Left cardiac atrium (tissue), 4 donors: ENCODE results near the gene LDHB. TPM values are rescaled to one million over a fixed set of nuclear protein-coding genes. Genes with fewer than 3 reads are reported as not detected.
"Not testable (repeated sequence)": the region's sequence is repeated elsewhere in the genome, so short reads cannot be mapped to it uniquely, and the experiment has no call there.

ENCODE experiments used
- ATAC-seq, 2 donors: fragments of 200-7000 bp; cut with Tn5 transposase; one replicate each; pipeline ENCODE4 v1.9.1; 2020; ENCODE audit warnings: mild to moderate bottlenecking in 2 of 2, moderate library complexity in 2 of 2
- DNase-seq: peaks from one replicate; pipeline ENCODE4 v3.0.0-alpha.2; 2020
- intact Hi-C, 2 donors: fragments of 100-400 bp; cut with DNase I; formaldehyde crosslinking; loops; one replicate each; pipeline versions ENCODE4 v1.14.1 to v1.15.1; 2022 to 2023
- total RNA-seq, 2 donors: library from RNA; stranded (reverse); fragmentation: NEBNext Ultra II Directional; extraction: Animal tissue kit (Norgen Biotek cat#: 25700); gene quantifications; one replicate each; pipeline ENCODE4 v1.2.1, GENCODE V29; 2021
- donor health status: DM: no; HTN: yes; CAD: no.
- donor health status: DM: no; HTN: yes; CAD: no; lungs with severe emphysema.
- donor health status: DM: yes; HTN: yes; CAD: no.
- donor health status: Dilated cardiomyopathy.

The LDHB gene
- total RNA-seq, 2 donors from 2014 or later: 1,145 to 1,293 TPM

DNA sequence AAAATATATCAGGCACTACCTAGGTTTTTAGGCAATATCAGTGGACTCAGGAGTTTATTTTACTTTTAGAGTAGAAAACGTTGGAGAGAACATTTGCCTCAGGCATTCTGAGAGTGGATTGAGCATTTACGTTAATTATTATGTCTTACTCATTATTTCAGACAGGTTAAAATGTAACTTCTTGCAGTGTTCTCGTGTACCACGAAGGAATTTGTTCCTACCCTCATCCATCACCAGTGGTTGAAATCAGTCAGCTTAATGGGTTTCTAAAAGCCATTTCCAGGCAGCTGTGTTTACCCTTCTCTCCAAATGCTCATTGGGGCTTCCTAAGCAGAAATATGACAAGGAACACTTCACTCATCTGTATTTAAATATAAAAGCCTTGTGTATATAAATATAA lies 9.1 kb upstream of the LDHB start:
- intact Hi-C loops: no loop called here
- no peak for ATAC-seq
- DNase-seq: no peak

DNA sequence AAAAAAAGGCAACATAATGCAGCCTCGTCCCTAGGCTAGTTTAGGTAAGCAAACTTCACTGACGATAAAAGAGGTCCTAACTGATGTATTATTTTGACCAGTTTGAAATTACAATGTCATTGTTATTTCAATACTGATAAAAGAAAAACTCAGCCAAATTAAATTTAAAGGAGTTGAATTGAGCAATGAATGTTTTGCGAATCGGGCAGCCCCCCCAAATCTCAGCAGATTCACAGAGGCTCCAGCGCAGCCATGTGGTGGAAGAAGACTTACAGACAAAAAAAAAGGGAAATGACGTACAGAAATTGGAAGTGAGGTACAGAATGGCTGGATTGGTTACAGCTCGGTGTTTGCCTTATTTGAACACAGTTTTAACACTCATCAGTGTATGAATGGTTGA lies 8.2 kb upstream of the LDHB start:
- ATAC-seq (no peak), DNase-seq (no peak)
- intact Hi-C loops: no loop called here

DNA sequence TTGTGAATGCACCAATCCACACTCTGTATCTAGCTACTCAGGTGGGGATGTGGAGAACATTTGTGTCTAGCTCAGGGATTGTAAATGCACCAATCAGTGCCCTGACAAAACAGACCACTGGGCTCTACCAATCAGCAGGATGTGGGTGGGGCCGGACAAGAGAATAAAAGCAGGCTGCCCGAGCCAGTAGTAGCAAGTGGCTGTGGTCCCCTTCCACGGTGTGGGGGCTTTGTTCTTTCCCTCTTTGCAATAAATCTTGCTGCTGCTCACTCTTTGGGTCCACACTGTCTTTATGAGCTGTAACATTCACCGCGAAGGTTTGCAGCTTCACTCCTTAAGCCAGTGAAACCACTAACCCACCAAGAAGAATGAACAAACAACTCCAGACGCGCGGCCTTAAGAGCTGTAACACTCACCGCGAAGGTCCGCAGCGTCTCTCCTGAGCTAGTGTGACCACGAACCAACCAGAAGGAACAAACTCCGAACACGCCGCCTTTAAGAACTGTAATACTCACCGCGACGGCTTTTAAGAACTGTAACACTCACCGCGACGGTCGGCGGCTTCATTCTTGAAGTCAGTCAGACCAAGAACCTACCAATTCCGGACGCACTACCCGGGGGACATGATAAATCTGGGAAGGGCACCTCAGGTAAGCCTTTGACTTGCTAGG lies 4.6 kb upstream of the LDHB start:
- DNase-seq (no peak), ATAC-seq (no peak)
- intact Hi-C loops: no loop called here

DNA sequence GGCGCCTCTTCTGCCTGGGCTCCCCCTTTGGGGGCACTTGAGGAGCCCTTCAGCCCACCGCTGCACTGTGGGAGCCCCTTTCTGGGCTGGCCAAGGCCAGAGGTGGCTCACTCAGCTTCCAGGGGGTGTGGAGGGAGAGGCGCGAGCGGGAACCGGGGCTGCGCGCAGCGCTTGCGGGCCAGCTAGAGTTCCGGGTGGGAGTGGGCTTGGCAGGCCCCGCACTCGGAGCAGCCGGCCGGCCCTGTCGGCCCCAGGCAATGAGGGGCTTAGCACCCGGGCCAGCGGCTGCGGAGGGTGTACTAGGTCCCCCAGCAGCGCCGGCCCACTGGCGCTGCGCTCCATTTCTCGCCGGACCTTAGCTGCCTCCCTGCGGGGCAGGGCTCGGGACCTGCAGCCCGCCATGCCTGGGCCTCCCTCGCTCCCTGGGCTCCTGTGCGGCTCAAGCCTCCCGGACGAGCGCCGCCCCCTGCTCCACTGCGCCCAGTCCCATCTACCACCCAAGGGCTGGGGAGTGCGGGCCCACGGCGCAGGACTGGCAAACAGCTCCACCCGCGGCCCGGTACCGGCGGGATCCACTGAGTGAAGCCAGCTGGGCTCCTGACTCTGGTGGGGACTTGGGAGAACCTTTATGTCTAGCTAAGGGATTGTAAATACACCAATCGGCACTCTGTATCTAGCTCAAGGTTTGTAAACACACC lies 3.9 kb upstream of the LDHB start:
- intact Hi-C loops, DNase-seq: not testable (repeated sequence)

DNA sequence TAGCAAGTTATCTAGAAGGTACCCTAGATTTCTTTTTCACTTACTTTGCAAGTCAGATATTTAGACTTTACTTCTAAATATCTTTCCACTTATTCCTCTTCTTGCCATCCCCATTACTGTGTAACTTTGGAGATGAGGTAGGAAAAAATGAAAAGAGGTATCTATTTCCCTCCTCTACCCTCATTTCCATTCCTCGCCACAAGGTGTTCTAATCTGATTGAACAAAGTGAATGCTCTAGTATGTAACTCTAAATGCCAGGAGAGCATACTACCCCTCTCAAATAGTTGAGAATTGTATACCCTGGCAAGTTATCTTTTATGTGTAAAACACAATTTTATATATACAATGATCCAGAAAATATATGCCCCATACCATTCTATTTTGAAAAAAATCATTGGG lies 1.7 kb upstream of the LDHB start:
- DNase-seq: no peak
- no peak for ATAC-seq
- intact Hi-C loops: loop anchor here in 1 of 2 donors (5.0 kb wide), 1 partner anchor 222 kb away; the partner anchor contains the start of gene PYROXD1

More for the DNA sequence above, 3.9 kb upstream of the LDHB start:
- ATAC-seq: not testable (repeated sequence)

DNA sequence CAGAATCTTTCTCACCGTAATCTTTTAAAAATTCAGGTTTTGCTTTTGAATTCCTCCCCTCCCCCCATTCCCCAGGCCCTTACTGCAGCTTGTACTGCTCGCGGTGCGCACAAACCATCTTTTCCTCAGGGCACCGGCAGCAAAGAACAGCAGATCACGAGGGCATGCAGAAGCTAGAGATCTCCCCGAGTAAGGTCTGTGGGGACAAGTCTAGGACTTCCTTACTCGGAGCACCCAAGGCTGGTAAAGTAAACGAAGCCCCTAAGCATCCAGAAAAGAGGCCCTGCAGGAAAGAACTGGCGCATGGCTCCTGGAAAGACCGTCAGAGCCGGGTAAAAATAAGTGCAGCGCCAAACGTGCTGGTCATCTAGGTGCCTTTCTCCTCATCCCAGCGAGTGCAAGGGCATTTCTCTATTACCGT lies 727 bp downstream of the LDHB start:
- DNase-seq (peak; percentile 31), ATAC-seq (peak; percentile 56 to 72)
- intact Hi-C loops: loop anchor here in 1 of 2 donors (5.0 kb wide), 1 partner anchor 220 kb away; the partner anchor contains the start of gene PYROXD1

DNA sequence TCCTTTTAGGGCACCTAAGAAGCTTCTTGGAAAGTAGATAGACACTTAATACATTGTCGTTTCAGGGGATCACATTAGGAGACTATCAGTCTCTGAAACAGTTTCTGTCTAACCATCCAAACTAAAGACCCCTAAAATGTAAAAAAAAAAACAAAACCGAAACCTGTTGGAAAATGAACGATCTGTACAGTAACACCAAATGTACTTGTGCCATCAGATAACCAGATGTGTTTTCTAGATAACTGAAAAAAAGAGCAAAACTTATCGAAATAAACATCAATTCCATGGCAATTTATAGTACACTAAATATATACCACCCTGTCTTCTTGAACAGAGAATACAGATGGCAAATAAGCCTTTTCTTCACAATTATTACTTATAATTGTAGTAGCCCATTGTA lies 2.1 kb downstream of the LDHB start:
- no peak for ATAC-seq
- DNase-seq: no peak
- intact Hi-C loops: loop anchor here in 1 of 2 donors (5.0 kb wide), 1 partner anchor 218 kb away; the partner anchor contains the start of gene PYROXD1

DNA sequence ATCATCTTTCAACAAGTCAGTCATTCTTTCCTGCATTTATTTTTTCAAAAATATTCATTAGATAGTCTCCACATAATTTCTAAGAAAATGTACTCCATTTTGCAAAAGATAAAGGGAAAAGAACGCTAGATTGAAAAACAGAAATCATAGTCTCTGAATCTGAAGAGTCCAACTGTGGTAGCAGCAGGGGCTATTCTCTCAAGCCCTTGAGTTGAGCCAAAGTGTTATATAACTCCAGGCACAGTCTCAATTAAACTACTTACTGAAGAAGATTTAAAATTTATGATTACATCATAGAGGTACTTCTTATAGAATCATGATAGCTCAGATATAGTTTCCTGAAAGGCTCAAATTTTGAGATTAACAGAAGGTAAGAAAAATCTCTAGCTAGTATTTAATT lies 5.8 kb downstream of the LDHB start:
- ATAC-seq (no peak), DNase-seq (no peak)
- intact Hi-C loops: no loop called here

DNA sequence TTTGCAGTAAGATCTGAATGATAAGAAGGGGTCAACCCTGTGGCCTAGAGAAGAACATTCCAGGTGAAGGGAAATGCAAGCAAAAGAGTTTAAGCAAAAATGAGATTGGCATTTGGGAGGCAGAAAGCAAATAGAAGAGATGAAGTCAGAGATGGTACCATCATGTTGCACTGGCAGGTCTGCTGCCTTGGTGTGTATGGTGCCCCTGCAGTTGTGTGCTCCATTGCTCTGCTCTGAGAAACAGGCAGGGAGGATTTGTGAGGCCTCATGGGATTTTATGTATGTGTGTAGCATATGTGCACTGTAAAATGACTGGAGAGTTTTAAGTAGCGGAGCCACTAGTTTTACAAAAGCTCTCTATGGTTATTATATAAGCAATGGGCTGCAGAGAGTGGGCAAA lies 6.6 kb downstream of the LDHB start:
- intact Hi-C loops: no loop called here
- ATAC-seq: no peak
- no peak for DNase-seq

DNA sequence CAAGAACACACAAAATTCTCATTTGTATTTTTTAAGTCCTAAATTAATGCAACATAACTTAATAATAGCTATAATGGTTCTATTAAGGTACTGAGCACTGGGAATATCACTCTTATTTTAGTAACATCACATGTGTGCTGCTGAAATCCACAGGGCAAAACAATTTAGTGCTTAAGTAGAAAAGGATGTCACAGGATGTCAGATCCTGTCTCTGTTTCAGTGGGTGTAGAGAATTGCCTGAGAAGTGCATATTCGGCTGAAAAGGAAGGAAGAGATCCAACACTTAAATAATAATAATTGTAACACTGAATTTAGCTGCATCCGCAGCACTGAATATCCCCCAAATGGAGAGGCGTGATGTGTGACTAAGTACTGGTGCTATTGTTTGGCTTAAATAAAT lies 8.6 kb downstream of the LDHB start:
- DNase-seq (no peak), ATAC-seq (no peak)
- intact Hi-C loops: no loop called here

DNA sequence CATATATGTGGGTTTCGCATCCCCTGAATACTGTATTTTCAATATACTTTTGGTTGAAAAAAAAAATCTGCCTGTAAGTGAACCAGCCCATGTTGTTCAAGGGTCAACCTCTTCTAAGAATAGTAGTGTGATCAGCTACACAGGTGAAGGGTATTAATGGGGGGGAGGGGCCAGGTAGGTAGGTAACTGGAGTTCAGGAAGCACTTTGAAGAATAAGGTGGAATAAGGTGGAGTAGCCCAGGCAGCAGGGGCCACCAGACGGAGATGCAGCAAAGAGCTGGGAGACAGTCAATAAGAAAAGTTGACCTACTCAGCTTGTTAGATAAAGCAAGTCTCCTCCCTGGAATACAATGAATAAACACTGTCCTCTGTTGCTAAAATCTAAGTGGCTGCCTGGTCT lies 9.3 kb downstream of the LDHB start:
- intact Hi-C loops: no loop called here
- no peak for ATAC-seq
- no peak for DNase-seq

DNA sequence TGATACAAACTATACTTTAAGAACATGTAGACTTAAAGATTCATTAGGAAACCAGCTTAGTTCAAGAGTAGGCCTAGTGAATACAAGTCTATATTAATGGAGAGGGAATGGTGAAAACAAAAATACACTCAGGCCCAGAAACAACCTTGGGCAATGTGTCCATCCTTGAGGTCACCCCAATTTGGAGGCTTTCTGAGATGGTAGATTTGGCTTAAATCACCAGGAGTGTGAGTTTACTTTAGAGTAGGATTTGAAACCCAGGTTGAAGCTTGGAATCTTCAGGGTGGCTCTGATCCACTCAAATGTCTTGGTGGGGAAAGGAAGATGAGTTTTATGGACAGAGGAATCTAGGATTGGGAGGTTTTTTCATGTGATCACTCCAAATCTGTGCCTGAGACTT lies 10.5 kb downstream of the LDHB start:
- intact Hi-C loops: no loop called here
- ATAC-seq: no peak
- DNase-seq: no peak

DNA sequence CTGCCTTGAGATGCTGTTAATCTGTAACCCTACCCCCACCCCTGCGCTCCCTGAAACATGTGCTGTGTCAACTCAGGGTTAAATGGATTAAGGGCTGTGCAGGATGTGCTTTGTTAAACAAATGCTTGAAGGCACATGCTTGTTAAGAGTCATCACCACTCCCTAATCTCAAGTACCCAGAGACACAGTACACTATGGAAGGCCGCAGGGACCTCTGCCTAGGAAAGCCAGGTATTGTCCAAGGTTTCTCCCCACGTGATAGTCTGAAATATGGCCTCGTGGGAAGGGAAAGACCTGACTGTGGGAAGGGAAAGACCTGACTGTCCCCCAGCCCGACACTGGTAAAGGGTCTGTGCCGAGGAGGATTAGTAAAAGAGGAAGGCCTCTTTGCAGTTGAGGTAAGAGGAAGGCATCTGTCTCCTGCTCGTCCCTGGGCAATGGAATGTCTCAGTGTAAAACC lies 12.6 kb downstream of the LDHB start:
- DNase-seq, ATAC-seq, intact Hi-C loops: not testable (repeated sequence)

DNA sequence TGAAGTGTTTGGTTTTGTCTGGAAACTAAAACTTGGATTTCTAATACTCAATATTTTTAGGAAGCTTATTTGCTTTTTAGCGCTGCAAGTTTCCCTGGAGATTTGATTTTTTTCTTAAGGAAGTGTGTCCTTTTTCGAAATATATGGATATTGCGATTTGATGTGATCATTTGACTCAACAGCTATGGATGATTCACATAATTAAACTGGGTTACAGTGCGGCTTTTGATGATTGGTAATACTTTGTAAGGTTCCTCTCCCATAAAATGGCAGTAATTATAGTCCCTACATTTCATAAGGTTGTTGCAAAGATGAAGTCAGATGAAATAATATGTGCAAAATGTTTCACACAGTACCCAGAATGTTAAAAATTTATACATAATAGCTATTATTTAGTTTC lies 13.1 kb downstream of the LDHB start:
- DNase-seq (no peak), ATAC-seq (no peak)
- intact Hi-C loops: no loop called here

DNA sequence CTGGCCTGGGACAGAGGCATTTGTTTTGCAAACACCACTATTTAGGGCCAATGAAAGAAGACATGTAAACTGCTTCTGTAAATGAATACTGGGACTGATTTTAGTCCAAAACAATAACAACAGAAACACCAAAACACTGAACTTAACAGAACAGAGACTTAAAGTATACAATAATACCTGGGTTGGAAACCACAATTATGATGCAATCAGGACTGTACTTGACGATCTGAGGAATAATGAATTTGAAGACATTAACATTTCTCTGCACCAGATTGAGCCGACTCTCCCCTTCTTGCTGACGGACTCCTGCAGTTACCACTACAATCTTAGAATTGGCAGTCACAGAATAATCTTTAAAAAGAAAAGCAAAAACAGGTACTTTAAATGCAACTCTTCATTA lies 13.9 kb downstream of the LDHB start:
- intact Hi-C loops: no loop called here
- ATAC-seq: no peak
- DNase-seq: no peak

DNA sequence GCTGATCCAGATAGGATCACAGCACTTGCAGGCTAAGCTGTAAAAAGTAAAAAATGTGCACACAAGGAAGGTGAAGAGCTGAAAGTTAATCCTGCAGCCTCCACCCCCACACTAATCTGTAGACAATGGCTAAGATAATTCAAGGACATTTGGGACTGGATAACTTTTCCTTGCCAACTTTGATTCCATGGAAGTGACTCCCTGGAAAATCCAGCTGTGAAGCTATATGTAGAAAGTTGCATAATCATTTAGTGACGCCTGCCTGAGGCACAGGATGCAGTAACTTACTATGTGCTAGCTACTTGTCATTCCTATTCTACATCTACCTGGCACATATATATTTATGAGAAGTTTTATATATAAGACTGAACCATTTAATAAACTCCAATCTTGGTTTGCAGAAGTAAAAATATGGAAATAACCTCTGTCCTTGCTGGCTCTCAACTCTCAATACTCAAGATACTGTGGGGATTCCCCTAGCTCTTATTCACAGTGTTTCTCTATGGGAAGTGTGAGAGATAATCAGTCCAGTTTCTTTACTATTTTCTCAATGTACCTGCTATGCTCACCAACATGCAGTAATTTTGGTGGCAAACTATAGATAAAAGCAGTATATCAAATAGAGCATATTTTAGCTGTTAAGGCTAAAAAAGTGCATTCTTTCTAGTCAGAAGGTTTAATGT lies 14.8 kb downstream of the LDHB start:
- intact Hi-C loops: no loop called here
- ATAC-seq (peak; percentile 21 to 33), DNase-seq (no peak)

DNA sequence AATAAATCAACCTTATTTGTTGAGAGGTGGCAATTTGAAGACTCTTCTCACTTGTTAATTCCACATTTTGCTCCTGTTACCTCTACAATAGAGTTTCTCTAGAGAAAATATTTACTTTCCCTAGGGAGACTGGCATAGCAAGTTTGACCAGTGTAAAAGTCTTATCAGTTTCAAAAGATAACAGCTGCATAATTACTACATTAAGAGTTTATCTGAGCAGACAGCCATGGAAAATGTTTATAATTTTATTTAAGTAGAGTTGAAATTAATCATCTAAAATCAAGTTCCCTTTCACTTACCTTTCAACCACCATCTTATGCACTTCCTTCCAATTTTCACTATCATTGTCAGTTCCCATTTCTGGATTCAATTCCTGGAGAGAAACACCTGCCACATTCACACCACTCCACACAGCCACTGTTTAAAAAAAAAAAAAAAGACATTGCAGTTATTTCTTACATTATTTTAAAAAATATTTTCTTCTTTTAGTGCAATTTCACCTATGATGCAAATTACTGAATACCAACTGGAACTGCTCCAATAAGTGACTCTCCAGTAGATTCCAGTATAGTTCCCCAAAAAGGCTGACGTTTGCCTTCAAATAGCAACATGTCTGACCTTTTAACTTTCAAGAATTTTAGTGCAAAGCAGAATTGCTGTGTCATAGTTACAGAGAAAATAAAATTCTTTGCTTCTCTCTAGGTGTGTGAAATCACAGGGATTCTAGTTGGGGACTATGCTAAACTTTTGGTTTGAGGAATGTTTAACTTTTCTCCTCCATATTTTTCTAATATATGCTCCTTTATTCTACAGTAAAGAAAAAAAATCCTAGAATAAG lies 19.4 kb downstream of the LDHB start:
- intact Hi-C loops: no loop called here
- no peak for DNase-seq
- no peak for ATAC-seq

DNA sequence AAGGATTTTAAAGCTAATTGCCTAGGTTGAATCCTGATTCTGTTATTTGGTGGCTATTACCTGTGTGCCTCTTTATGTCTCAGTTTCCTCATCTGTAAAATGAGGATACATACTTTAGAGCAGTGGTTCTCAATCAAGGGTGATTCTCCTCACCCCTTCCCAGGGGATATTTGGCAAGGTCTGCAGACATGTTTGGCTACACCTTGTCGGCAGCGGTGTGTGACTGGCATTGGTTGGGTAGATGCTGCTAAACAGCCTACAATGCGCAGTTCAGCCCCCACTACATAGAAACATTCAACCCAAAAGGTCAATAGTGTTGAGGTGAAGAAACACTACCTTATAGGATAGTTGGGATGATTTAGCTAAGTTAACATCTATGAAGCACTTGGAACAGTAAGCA lies 23.4 kb downstream of the LDHB start:
- ATAC-seq: no peak
- DNase-seq: no peak
- intact Hi-C loops: no loop called here

DNA sequence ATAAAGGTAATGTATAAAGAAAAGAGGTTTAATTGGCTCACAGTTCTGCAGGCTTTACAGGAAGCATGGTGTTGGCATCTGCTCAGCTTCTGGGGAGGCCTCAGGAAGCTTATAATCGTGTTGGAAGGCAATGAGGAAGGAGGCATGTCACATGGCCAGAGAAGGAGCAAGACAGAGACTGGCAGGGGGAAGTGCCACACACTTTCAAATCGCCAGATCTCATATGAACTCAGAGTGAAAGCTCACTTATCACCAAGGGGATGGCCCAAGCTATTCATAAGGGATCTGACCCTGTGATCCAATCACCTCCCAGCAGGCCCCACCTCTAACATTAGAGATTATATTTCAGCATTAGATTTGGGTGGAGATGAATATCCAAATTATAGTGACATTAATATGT lies 26.3 kb downstream of the LDHB start:
- no peak for DNase-seq
- ATAC-seq: no peak
- intact Hi-C loops: no loop called here
